AG09309 (cell line): Measurements from ENCODE around the gene CCNYL1.

Experiments used
- DNase-seq: peaks from one replicate; pipeline ENCODE4 v3.0.0-alpha.2; 2010; ENCODE audit warnings: low read depth
- H3K4me3 ChIP-seq: 2 replicates; pipeline ENCODE4 v1.5.1; 2011; ENCODE audit warnings: mild to moderate bottlenecking, low read depth, low read length, moderate library complexity; ENCODE audit not compliant: control insufficient read depth
- CTCF ChIP-seq: IDR thresholded peaks from 2 replicates; pipeline ENCODE4 v1.5.1; 2011; ENCODE audit warnings: mild to moderate bottlenecking, low read depth, low read length, inconsistent platforms; ENCODE audit not compliant: insufficient read depth, control insufficient read depth; ENCODE audit errors: missing control alignments

The CCNYL1 gene

GRCh38 chr2:207778298-207778882 lies 67.0 kb downstream of the CCNYL1 start:
- no peak for TF ChIP-seq CTCF
- no peak overlapping the region for H3K4me3 ChIP-seq
- DNase-seq = no peak

DNA sequence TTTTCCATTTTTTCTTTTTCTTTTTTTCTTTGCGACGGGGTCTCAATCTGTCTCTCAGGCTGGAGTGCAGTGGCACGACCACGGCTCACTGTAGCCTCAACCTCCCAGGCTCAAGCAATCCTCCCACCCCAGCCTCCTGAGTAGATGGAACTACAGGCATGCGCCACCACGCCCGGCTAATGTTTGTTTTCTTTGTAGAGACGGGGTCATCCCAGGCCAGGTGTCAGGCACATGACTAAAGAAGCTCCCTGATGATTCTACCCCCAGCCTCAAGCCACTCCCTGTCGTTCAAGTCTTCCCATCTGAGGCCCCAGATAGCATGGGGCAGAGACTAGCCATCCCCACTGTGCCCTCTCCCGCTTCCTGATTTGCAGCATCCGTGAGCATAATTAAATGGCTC lies 68.1 kb downstream of the CCNYL1 start:
- TF ChIP-seq CTCF = no peak
- DNase-seq = no peak
- H3K4me3 ChIP-seq = no peak overlapping the region

GRCh38 chr2:207782238-207783030 lies 71.0 kb downstream of the CCNYL1 start:
- TF ChIP-seq CTCF = no peak

DNA sequence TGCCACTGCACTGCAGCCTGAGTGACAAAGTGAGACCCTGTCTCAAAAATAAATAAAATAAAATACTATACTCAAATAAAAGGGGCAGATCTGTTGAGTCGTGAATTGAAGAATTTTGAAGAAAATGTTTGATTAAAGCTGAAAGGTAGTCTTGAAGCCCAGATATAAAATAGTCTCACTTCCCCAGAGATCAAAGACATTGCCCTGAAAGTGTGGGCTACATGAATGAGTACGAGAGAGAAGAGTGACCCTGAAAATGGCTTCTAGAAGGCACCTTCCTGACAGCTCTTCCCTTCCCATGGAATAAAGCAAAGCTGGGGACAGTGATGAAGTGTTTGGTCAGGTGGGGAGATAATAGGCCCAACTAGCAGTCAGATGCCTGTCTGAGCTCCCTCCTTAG lies 72.1 kb downstream of the CCNYL1 start:
- DNase-seq = no peak
- no peak overlapping the region for H3K4me3 ChIP-seq
- TF ChIP-seq CTCF = no peak

More at GRCh38 chr2:207782238-207783030, 71.0 kb downstream of the CCNYL1 start:
- H3K4me3 ChIP-seq = no peak overlapping the region
- no peak for DNase-seq

DNA sequence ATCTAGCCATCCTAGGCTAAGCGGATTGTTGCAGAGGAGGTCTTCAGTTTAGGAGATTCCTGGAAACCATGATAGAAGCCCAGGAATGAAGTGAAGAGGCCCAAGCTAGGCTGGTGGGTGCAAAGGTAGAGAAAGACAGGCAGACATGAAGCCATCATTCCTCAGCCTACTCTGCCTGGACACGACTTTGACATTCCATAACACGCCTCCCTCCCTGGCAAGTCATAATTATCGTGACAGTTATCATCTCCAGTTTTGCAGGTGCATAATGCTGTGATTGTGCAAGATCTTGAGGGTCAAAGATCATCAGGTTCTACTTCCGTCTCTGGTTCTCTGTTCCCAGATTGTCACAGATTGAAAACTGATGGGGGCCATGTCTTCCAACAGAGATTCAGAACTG lies 73.5 kb downstream of the CCNYL1 start:
- no peak overlapping the region for H3K4me3 ChIP-seq
- no peak for DNase-seq
- TF ChIP-seq CTCF = no peak

GRCh38 chr2:207787017-207787416 lies 75.6 kb downstream of the CCNYL1 start:
- no peak for DNase-seq
- no peak overlapping the region for H3K4me3 ChIP-seq
- TF ChIP-seq CTCF = no peak
